ENCODE data around the gene MIS18BP1. TPM values are rescaled to one million over a fixed set of nuclear protein-coding genes. Genes with fewer than 3 reads are reported as not detected.

Gene MIS18BP1
- polyA plus RNA-seq, 1 of the 3 experiments (the other 2 are of a cell fraction) = 2.6 TPM

GRCh38 chr14:45258805-45259204, 5.8 kb upstream of the MIS18BP1 start:
- H3K27ac ChIP-seq (ENCODE audit: low read depth in 2 of 2, low read length in 1 of 2) = no peak overlapping the region
- H3K9me2 ChIP-seq = no peaks in the 10 kb centered on the region
- no peaks in the 10 kb centered on the region for H3K79me2 ChIP-seq (ENCODE audit: insufficient read depth)
- TF ChIP-seq REST (IDR thresholded peaks at IDR 0.05; ENCODE audit: low read depth, low read length) (no peak), NRF1 (IDR thresholded peaks at IDR 0.05; ENCODE audit: low read depth, low read length) (no peak)
- no peaks in the 10 kb centered on the region for H3K27me3 ChIP-seq (ENCODE audit: insufficient read depth)
- ChIA-PET POLR2A (no interaction called here), CTCF (no interaction called here)
- H3K36me3 ChIP-seq (replicated peaks in 1 of 2; ENCODE audit: control insufficient read depth in 1 of 2, insufficient read depth in 2 of 2, low read length in 1 of 2) = no peaks in the 10 kb centered on the region
- no peaks in the 10 kb centered on the region for H3F3A ChIP-seq (replicated peaks; ENCODE audit: insufficient read depth)
- WGBS (ENCODE audit: low lambda C conversion rate) = 92% methylated on average over 3 of the region's 3 CpGs
- no peak for DNase-seq
- no peak overlapping the region for H3K4me2 ChIP-seq
- H3K9ac ChIP-seq = no peak overlapping the region
- no peak overlapping the region for H3K4me3 ChIP-seq (ENCODE audit: low read depth in 2 of 2, low read length in 1 of 2)
- no peaks in the 10 kb centered on the region; a peak in 1 of 4 replicates for H3K4me1 ChIP-seq (ENCODE audit: control insufficient read depth in 1 of 2, insufficient read depth in 2 of 2, low read depth in 1 of 2, low read length in 1 of 2)
- no peak overlapping the region for H2AFZ ChIP-seq (ENCODE audit: low read depth)
- H4K20me1 ChIP-seq (ENCODE audit: insufficient read depth) = no peaks in the 10 kb centered on the region
- no peaks in the 10 kb centered on the region for H3K9me3 ChIP-seq

GRCh38 chr14:45258073-45258472, 5.1 kb upstream of the MIS18BP1 start:
- Histone ChIP-seq H3K27me3 (ENCODE audit: insufficient read depth) (no peaks in the 10 kb centered on the region), H2AFZ (ENCODE audit: low read depth) (no peak overlapping the region), H4K20me1 (ENCODE audit: insufficient read depth) (no peaks in the 10 kb centered on the region), H3F3A (replicated peaks; ENCODE audit: insufficient read depth) (no peaks in the 10 kb centered on the region), H3K27ac (ENCODE audit: low read depth in 2 of 2, low read length in 1 of 2) (no peak overlapping the region), H3K9me2 (no peaks in the 10 kb centered on the region), H3K9me3 (no peaks in the 10 kb centered on the region), H3K36me3 (replicated peaks in 1 of 2; ENCODE audit: control insufficient read depth in 1 of 2, insufficient read depth in 2 of 2, low read length in 1 of 2) (no peaks in the 10 kb centered on the region), H3K4me2 (no peak overlapping the region), H3K9ac (no peak overlapping the region), H3K4me3 (ENCODE audit: low read depth in 2 of 2, low read length in 1 of 2) (no peak overlapping the region), H3K4me1 (ENCODE audit: control insufficient read depth in 1 of 2, insufficient read depth in 2 of 2, low read depth in 1 of 2, low read length in 1 of 2) (no peaks in the 10 kb centered on the region; a peak in 1 of 4 replicates), H3K79me2 (ENCODE audit: insufficient read depth) (no peaks in the 10 kb centered on the region)
- TF ChIP-seq IRF3 (IDR thresholded peaks at IDR 0.05; ENCODE audit: low read depth, low read length) = no peak
- no peak for TF ChIP-seq RCOR1 (IDR thresholded peaks at IDR 0.05; ENCODE audit: low read length)
- DNase-seq = no peak
- 9% methylated on average over 1 of the region's 1 CpG for WGBS (ENCODE audit: low lambda C conversion rate)
- CTCF ChIA-PET = no interaction called here
- POLR2A ChIA-PET = no interaction called here

GRCh38 chr14:45254771-45255170, 1.8 kb upstream of the MIS18BP1 start:
- no peaks in the 10 kb centered on the region for H3K9me2 ChIP-seq
- no peaks in the 10 kb centered on the region for H4K20me1 ChIP-seq (ENCODE audit: insufficient read depth)
- no peaks in the 10 kb centered on the region; a peak in 2 of 4 replicates for H3K4me1 ChIP-seq (ENCODE audit: control insufficient read depth in 1 of 2, insufficient read depth in 2 of 2, low read depth in 1 of 2, low read length in 1 of 2)
- POLR2A ChIA-PET = no interaction called here
- H3K4me2 ChIP-seq = no peak overlapping the region
- H3K79me2 ChIP-seq (ENCODE audit: insufficient read depth) = peaks cover 31% of the 10 kb centered on the region
- no peaks in the 10 kb centered on the region for H3F3A ChIP-seq (replicated peaks; ENCODE audit: insufficient read depth)
- TF ChIP-seq MEF2A (IDR thresholded peaks at IDR 0.05; ENCODE audit: borderline replicate concordance, low read depth) = no peak
- no peak for TF ChIP-seq FOSL2 (IDR thresholded peaks at IDR 0.05; ENCODE audit: borderline replicate concordance, low read depth)
- no peak for TF ChIP-seq USF1 (IDR thresholded peaks at IDR 0.05; ENCODE audit: borderline replicate concordance, low read depth)
- no peak for TF ChIP-seq USF2 (IDR thresholded peaks at IDR 0.05; ENCODE audit: borderline replicate concordance, low read depth, low read length)
- TF ChIP-seq SIN3A (IDR thresholded peaks at IDR 0.05; ENCODE audit: borderline replicate concordance, low read depth, low read length) = no peak
- no peak for TF ChIP-seq TEAD4 (IDR thresholded peaks at IDR 0.05; ENCODE audit: borderline replicate concordance, insufficient read depth)
- TF ChIP-seq EZH2phosphoT487 (IDR thresholded peaks at IDR 0.05; ENCODE audit: borderline replicate concordance, low read depth) = no peak
- CTCF ChIA-PET = no interaction called here
- no peaks in the 10 kb centered on the region for H3K27me3 ChIP-seq (ENCODE audit: insufficient read depth)
- no peaks in the 10 kb centered on the region for H3K36me3 ChIP-seq (replicated peaks in 1 of 2; ENCODE audit: control insufficient read depth in 1 of 2, insufficient read depth in 2 of 2, low read length in 1 of 2)
- H3K9me3 ChIP-seq = no peaks in the 10 kb centered on the region
- H3K27ac ChIP-seq (ENCODE audit: low read depth in 2 of 2, low read length in 1 of 2) = no peak overlapping the region
- no peak for DNase-seq
- H3K4me3 ChIP-seq (ENCODE audit: low read depth in 2 of 2, low read length in 1 of 2) = no peak overlapping the region
- no peak overlapping the region for H2AFZ ChIP-seq (ENCODE audit: low read depth)
- WGBS (ENCODE audit: low lambda C conversion rate) = 86% methylated on average over 4 of the region's 4 CpGs
- H3K9ac ChIP-seq = no peak overlapping the region

Measured in SK-N-SH (cell line).